HepG2 (cell line): ENCODE measurements around the gene KRTAP10-2. TPM values are rescaled to one million over a fixed set of nuclear protein-coding genes. Genes with fewer than 3 reads are reported as not detected.

Experiments used
- ATAC-seq: fragments of 200-7000 bp; cut with Tn5 transposase; 3 replicates; pipeline ENCODE4 v1.9.1; 2020; ENCODE audit warnings: mild to moderate bottlenecking, moderate library complexity
- BruUV-seq: library from RNA; stranded (reverse); fragments of 400-500 nt; replicated peaks from 2 replicates; lab custom pipeline; 2021; lab: Mats Ljungman, UMichigan
- CTCF ChIA-PET: fragments of 300-600 bp; formaldehyde crosslinking; extraction: SDS; loops from one replicate; lab custom pipeline; 2021; ENCODE audit warnings: low total read pairs, inconsistent platforms, low intra/inter-chr PET ratio; lab: Yijun Ruan, JAX
- POLR2A ChIA-PET: fragments of 350-600 bp; sonication (Branson Sonifier 250); formaldehyde crosslinking; loops from one replicate; lab custom pipeline; 2020; ENCODE audit warnings: antibody characterized with exemption, inconsistent platforms; lab: Yijun Ruan, JAX
- DNase-seq: peaks from one replicate; pipeline ENCODE4 v3.0.0-alpha.2; 2015; ENCODE audit warnings: low spot score
- FAIRE-seq: peaks from 3 replicates; lab custom pipeline; 2011; peaks lifted over from hg19 to GRCh38; lab: Jason Lieb, UNC
- H2AFZ ChIP-seq: one replicate; pipeline ENCODE4 v1.6.1; 2011; ENCODE audit warnings: low read length, inconsistent platforms
- H3K27ac ChIP-seq: fragments of 300-600 bp; 3 replicates; pipeline ENCODE4 v1.8.0; 2011; ENCODE audit warnings: mixed run types, mild to moderate bottlenecking, mixed read lengths, low read length, inconsistent platforms; ENCODE audit not compliant: insufficient read depth; ENCODE audit errors: extremely low read length
- H3K27me3 ChIP-seq, 2 experiments: fragments of 200-600 bp in 1 of 2; 2 replicates in 1 of 2; 3 replicates in 1 of 2; pipeline versions ENCODE4 v1.6.0 to v1.8.0; 2011; ENCODE audit warnings: low read length in 2 of 2, mild to moderate bottlenecking in 2 of 2, moderate library complexity in 2 of 2, inconsistent platforms in 1 of 2; ENCODE audit not compliant: insufficient read depth in 2 of 2, control insufficient read depth in 1 of 2
- H3K36me3 ChIP-seq, 2 experiments: fragments of 200-600 bp in 1 of 2; replicated peaks in 1 of 2; 2 replicates in 1 of 2; 3 replicates in 1 of 2; pipeline versions ENCODE4 v1.5.1 to v1.8.0; 2011; ENCODE audit warnings: low read length in 2 of 2, inconsistent platforms in 1 of 2; ENCODE audit not compliant: insufficient read depth in 2 of 2, control insufficient read depth in 1 of 2
- H3K4me1 ChIP-seq: 2 replicates; pipeline ENCODE4 v1.5.1; 2012; ENCODE audit warnings: low read length, inconsistent platforms; ENCODE audit not compliant: insufficient read depth
- H3K4me2 ChIP-seq: 2 replicates; pipeline ENCODE4 v1.6.0; 2011; ENCODE audit warnings: low read depth, low read length, inconsistent platforms
- H3K4me3 ChIP-seq, 3 experiments: fragments of 200-600 bp in 1 of 3; sonication (generic), shearing (Covaris generic) in 1 of 3; replicated peaks in 1 of 3; 2 replicates each; pipeline ENCODE4 v1.5.1; 2011 to 2016; ENCODE audit warnings: low read length in 3 of 3, inconsistent platforms in 2 of 3, low read depth in 2 of 3, mild to moderate bottlenecking in 2 of 3, control low read depth in 1 of 3, mixed read lengths in 1 of 3; ENCODE audit not compliant: insufficient read depth in 1 of 3
- H3K79me2 ChIP-seq: one replicate; pipeline ENCODE4 v1.6.1; 2011; ENCODE audit warnings: low read length, inconsistent platforms; ENCODE audit not compliant: insufficient read depth
- H3K9ac ChIP-seq: 2 replicates; pipeline ENCODE4 v1.6.0; 2011; ENCODE audit warnings: mild to moderate bottlenecking, low read depth, low read length, inconsistent platforms; ENCODE audit not compliant: insufficient read depth
- H3K9me3 ChIP-seq: 2 replicates; pipeline ENCODE4 v1.5.1; 2012; ENCODE audit warnings: mild to moderate bottlenecking, low read length
- H4K20me1 ChIP-seq: 2 replicates; pipeline ENCODE4 v1.6.0; 2011; ENCODE audit warnings: inconsistent platforms, mild to moderate bottlenecking, low read length, moderate library complexity; ENCODE audit not compliant: insufficient read depth
- AGO2 ChIP-seq: fragments of 200-400 bp; formaldehyde crosslinking; optimal IDR thresholded peaks from 2 replicates; pipeline ENCODE3; 2017; ENCODE audit warnings: mild to moderate bottlenecking, low read depth, low read length, moderate library complexity
- GTF3A ChIP-seq: sonication (generic); formaldehyde crosslinking; conservative IDR thresholded peaks from 2 replicates; pipeline ENCODE4 v1.4.0; 2020; ENCODE audit warnings: mild to moderate bottlenecking, missing genetic modification reagents
- HNRNPL ChIP-seq: fragments of 200-400 bp; formaldehyde crosslinking; IDR thresholded peaks from 2 replicates; pipeline ENCODE4 v1.6.1; 2017; ENCODE audit warnings: mild to moderate bottlenecking, low read depth, low read length
- RBM22 ChIP-seq: fragments of 200-400 bp; formaldehyde crosslinking; optimal IDR thresholded peaks from 2 replicates; pipeline ENCODE3; 2017; ENCODE audit warnings: mild to moderate bottlenecking, low read length, moderate library complexity
- REL ChIP-seq: sonication (generic); formaldehyde crosslinking; conservative IDR thresholded peaks from 2 replicates; pipeline ENCODE4 v1.8.0; 2022; ENCODE audit warnings: mild to moderate bottlenecking, missing genetic modification reagents, moderate library complexity
- WGBS: methylation state at CpG from one replicate; pipeline ENCODE4 v1.1.6; 2017; ENCODE audit warnings: low lambda C conversion rate; 5-methylcytosine and 5-hydroxymethylcytosine counted together
- in situ Hi-C: cut with HindIII; loops from 2 replicates; pipeline ENCODE4 v1.10.0; 2017; ENCODE audit warnings: low pct_unique_long_range_greater_than_20kb; ENCODE audit not compliant: extremely low pct_ligation_motif_present
- intact Hi-C: fragments of 100-400 bp; cut with micrococcal nuclease; formaldehyde crosslinking; loops from one replicate; pipeline ENCODE4 v1.10.0; 2022; ENCODE audit not compliant: unreplicated experiment
- polyA plus RNA-seq, 8 experiments: library from polyadenylated mRNA; depleted of rRNA in 3 of 8; stranded (reverse) in 7 of 8; unstranded in 1 of 8; fragments of >200 nt; fragmentation: Illumina TruSeq in 4 of 8; extraction: Trizol in 4 of 8; gene quantifications; 2 replicates each; pipeline versions ENCODE4 v1.2.1 to v1.2.3, GENCODE V29; 2011 to 2016; ENCODE audit warnings: low read depth in 4 of 8, missing spikeins in 1 of 8, mixed read lengths in 1 of 8; ENCODE audit not compliant: insufficient read depth in 1 of 8
- total RNA-seq, 5 experiments: library from RNA; depleted of rRNA; stranded (reverse); fragments of >200 nt; fragmentation: Illumina TruSeq; extraction: Trizol; gene quantifications; 2 replicates each; pipeline ENCODE4 v1.2.3, GENCODE V29; 2016; ENCODE audit warnings: low read depth in 1 of 5

KRTAP10-2 gene
- total and polyA plus RNA-seq, 2 of the 13 experiments (the other 11 are each of a cell fraction or from before 2014, with no cell fraction given) = not detected

- TF ChIP-seq AGO2 (peak; percentile 68), REL (CRISPR knock-in tag) (no peak), RBM22 (peak; percentile 24), HNRNPL (peak; percentile 66), GTF3A (no peak)
- H3K27me3 ChIP-seq = no peaks in the 10 kb centered on the region
- FAIRE-seq = no peak
- in situ Hi-C loops (no loop called here), intact Hi-C loops (loop anchor here (2.0 to 5.0 kb wide), 2 partner anchors 229 to 279 kb away; no protein-coding TSS in a partner anchor)
- DNase-seq = no peak
- ChIA-PET CTCF (no interaction called here), POLR2A (interaction anchor here (3.8 kb wide), 1 partner anchor 8 kb away, joined by 49 read pairs; no protein-coding TSS in a partner anchor)
- WGBS = 100% methylated on average over 1 of the region's 15 CpGs
- ATAC-seq = no peak
- H3K9me3 ChIP-seq = no peaks in the 10 kb centered on the region
- H3K4me2 ChIP-seq = no peak overlapping the region
- no peak overlapping the region for H3K4me3 ChIP-seq
- H4K20me1 ChIP-seq = no peaks in the 10 kb centered on the region
- H3K4me1 ChIP-seq = peaks cover 71% of the 10 kb centered on the region
- BruUV-seq = no TSS peak
- no peak overlapping the region for H3K27ac ChIP-seq
- H3K36me3 ChIP-seq = peaks cover 12 to 17% of the 10 kb centered on the region in 2 experiments
- no peak overlapping the region for H2AFZ ChIP-seq
- no peak overlapping the region for H3K9ac ChIP-seq
- H3K79me2 ChIP-seq = no peaks in the 10 kb centered on the region
These were observed 37.7 kb downstream of the KRTAP10-2 start for GRCh38 chr21:44513389-44514217.
